Spleen (tissue), 7 donors: ENCODE measurements around the gene PRDX5.

Source experiments
- CTCF ChIP-seq, 11 experiments: fragments of 200-600 bp in 7 of 11; fragments of 450-650 bp in 4 of 11; sonication (generic) in 4 of 11; IDR thresholded peaks in 8 of 11; conservative IDR thresholded peaks in 3 of 11; 1 replicate in 7 of 11; 2 replicates in 4 of 11; pipeline versions ENCODE4 v1.4.0 to v1.8.0; 2016 to 2021; ENCODE audit warnings: antibody characterized with exemption in 11 of 11, inconsistent platforms in 4 of 11, mild to moderate bottlenecking in 1 of 11
- POLR2A ChIP-seq, 3 donors: fragments of 450-650 bp; IDR thresholded peaks; one replicate each; pipeline ENCODE4 v1.5.1; 2017; ENCODE audit warnings: antibody characterized with exemption in 3 of 3, mild to moderate bottlenecking in 1 of 3
- POLR2AphosphoS5 ChIP-seq, 3 donors: sonication (generic); formaldehyde crosslinking; IDR thresholded peaks; one replicate each; pipeline ENCODE4 v1.5.1; 2017; ENCODE audit warnings: antibody characterized with exemption in 3 of 3
- donor health status: DM: no; HTN: no; CAD: no; lungs with moderate emphysema.
- donor health status: DM: no; HTN: no; CAD: no.
- donor health status: DM: no; HTN: no; CAD: no.

GRCh38 chr11:64358907-64359711 lies 41.2 kb downstream of the PRDX5 start, which contains the start of gene RPS6KA4:
- TF ChIP-seq POLR2A (IDR thresholded peaks at IDR 0.05) (no peak), CTCF (IDR thresholded peaks at IDR 0.05 in 8 of 11, conservative IDR thresholded peaks at IDR 0.05 in 3 of 11) (no peak), POLR2AphosphoS5 (IDR thresholded peaks at IDR 0.05) (peak; percentile 56 to 80 (median 76))
